HG02798 (cell line): ENCODE measurements around the gene RXFP4.
"Not testable (repeated sequence)": the region's sequence is repeated elsewhere in the genome, so short reads cannot be mapped to it uniquely, and the experiment has no call there.

Source experiments
- ATAC-seq: cut with Tn5 transposase; IDR thresholded peaks from one replicate; pipeline ENCODE4 v1.9.1; 2021; ENCODE audit warnings: mild to moderate bottlenecking; ENCODE audit not compliant: unreplicated experiment, poor library complexity

RXFP4 gene

DNA sequence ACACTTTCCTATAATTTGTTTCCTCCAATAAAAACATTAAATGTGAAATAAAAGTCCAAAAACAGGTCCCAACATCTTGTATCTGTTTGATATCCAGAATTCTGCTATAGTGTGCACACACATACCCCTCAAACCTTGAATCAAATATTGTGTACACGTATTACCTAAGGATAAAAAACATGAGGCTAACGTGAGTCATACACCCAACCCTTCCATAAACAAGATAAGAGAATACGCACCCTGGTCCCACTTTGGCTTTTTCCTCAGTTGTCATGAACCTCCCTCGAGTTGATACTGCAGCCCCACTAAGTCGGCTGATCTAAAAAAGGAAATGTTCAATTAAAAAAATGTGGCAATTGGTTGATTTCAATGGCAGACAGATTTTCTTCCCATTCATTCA, 12.4 kb upstream of the RXFP4 start:
- ATAC-seq, result no peak

DNA sequence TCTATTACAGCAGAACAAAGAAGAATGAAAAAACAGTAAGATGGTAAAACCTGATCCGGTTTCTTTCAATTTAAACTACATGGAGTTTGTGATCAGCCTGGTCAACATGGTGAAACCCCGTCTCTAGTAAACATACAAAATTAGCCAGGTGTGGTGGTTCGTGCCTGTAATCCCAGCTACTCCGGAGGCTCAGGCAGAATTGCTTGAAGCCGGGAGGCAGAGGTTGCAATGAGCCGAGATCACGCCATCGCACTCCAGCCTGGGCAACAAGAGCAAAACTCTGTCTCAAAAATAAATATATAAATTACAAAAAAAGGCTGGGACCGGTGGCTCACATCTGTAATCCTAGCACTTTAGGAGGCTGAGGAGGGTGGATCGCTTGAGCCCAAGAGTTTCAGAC, 10.7 kb upstream of the RXFP4 start:
- not testable (repeated sequence) for ATAC-seq

DNA sequence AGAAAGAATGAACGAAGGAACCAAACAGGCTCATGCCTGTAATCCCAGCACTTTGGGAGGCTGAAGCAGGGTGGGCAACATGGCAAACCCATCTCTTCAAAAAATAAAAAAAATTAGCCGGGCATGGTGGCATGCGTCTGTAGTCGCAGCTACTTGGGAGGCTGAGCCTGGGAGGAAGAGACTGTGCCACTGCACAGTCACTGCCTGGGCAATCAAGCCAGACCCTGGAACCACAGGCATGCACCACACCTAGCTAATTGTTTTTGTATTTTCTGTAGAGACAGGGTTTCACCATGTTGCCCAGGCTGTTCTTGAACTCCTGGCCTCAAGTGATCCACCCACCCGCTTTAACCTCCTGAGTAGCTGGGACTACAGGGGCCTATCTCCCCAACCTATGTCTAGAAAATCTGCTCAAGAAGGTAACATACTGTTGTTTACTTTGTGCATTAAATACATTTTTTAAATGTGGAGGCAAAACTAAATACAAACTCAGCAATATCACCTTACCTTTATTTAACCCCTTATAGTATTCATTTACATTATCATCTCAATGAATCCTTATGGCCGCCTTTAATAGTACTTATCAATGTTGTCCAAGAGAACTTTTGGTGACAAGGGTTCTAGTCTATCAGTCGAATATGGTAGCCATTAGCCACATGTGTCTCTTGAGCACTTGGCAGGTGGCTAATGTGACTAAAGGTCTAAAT, 10.0 kb upstream of the RXFP4 start:
- no peak for ATAC-seq

DNA sequence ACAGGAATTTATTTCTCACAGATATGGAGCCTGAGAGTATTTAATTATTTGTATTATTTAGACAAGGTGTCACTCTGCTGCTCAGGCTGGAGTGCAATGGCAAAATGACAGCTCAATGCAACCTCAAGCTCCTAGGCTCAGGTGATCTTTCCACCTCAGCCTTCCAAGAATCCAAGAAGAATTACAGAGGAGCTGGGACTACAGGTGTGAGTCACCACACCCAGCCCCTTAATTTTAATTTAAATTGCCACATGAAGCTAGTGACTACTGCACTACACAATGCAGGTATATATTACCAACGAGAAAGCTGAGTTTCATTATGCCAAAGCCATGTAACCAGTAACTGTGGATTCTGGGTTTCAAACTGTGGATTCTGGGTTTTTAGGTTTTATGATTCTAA, 9.4 kb upstream of the RXFP4 start:
- no peak for ATAC-seq

DNA sequence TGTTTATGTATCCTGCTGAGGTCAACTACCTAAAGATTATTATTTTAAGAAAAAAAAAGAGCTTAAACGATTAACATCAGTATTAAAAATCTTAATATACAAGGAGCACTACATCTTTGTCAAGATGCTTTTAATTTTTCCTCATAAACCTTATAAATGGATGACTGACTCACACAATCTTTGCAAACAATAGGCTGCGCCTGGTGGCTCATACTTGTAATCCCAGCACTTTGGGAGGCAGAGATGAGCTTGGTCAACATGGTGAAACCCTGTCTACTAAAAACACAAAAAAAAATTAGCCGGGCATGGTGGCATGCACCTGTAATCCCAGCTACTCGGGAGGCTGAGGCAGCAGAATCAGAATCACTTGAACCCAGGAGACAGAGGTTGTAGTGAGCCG, 9.0 kb upstream of the RXFP4 start:
- ATAC-seq, result no peak

DNA sequence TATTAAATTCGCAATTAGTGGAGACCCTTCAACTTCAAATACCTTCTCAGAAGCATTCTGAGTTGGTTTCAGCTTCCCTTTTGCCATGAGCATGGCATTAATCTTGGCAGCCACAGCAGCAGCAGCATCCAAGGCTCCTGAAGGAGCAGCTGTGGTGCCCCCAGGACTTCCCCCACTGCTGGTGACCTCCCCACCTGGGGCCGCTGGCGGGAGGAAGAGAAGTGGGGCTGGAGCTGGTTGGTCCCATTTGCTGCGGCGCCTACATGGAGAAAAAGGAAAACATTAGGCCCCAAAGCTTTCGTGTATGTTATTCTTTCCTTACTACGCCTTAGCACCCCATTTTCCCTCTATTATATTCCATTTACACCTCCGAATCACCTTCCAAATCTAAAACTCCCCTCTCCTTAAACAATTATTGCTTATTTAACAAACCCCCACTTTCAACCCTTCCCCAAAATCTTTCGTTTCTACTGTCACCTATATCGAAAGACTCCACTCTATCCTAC, 7.8 kb upstream of the RXFP4 start:
- no peak for ATAC-seq

DNA sequence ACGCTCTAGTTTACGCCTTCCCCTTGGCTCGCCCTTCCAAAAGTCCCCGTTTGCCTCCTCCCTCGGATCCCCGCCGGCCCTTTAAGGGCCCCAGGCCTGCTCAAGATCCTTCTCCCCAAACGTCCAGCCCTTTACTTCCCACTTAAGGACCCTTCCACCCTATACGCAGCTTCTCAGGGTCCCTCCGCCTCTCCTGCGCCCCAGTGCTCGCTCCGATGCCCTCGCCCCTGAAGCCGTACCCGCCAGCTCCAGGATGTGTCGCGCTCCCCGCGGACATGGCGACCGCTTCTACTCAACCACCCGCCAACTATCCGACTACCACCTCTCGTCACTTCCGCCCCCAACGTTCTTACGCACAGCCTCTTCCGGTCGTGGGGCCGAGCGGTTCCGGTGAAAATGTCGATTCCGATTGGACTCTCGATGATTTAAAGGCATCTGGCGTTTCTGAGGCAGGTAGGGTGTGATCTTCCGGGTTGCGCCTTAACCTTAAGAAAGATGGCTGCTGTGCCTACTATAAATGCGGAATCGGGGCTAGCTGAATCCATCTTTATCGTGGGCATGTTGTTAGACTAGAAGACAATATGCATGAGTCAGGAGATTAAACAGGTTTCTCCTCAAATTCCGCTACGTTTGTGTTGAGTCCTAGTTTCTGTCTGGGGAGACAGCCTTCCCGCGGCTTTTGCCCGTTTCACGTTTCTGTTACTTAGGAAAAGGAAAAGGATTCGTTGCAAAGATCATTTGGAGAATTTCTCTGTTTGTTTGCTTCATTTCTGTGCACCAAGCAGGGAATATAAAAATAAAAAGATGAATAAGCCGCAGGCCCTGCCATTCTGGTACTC, 7.1 kb upstream of the RXFP4 start, which contains the start of gene KHDC4:
Gene KHDC4, minus strand, starts transcription at position 317 of the 839 bp plus-strand sequence. Its CDS starts 40 bp downstream, at position 277.
- ATAC-seq, result peak; percentile 96

DNA sequence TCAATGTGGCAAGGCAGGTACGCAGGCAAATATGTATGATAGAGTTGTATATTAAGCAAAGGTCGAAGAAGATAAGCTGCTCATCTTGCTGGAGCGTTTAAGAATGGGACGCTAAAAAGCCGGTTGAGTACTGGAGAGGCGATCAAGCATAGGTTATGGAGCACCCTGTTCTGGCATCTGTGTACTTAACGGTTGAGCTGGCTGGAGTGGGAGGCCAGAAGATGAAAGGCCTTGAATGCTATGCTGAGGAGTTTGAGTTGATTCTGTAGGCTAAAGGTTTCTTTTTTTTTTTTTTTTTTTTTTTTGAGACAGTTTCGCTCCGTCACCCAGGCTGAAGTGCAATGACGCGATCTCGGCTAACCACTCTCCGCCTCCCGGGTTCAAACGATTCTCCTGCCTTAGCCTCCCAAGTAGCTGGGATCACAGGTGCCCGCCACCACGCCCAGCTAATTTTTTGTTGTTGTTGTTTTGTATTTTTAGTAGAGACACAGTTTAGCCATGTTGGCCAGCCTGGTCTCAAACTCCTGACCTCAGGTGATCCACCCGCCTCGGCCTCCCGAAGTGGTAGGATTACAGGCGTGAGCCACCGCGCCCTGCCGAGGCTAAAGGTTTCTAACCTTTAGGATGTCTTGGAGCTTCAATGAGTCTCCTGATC, 6.4 kb upstream of the RXFP4 start:
- ATAC-seq, result no peak

DNA sequence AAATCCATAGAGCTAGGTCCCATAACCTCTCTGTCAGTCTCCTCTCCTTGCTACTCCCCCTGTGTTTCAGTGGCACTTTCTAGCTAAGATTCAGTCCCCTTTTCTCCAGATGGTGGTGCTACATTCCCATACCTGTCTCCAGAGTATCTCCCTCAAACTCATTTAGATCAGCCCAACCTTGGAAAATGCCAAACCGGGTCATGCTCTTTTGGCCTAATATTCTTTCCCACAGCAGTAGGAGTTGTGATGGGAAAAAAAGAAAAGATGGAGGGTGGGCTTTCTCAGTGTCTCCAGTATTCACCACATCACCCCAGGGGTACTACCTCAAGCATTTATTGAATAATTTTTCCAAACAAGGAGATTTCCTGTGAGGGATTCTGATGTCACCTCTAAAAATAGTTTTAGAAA, 3.2 kb upstream of the RXFP4 start:
- ATAC-seq, result no peak

DNA sequence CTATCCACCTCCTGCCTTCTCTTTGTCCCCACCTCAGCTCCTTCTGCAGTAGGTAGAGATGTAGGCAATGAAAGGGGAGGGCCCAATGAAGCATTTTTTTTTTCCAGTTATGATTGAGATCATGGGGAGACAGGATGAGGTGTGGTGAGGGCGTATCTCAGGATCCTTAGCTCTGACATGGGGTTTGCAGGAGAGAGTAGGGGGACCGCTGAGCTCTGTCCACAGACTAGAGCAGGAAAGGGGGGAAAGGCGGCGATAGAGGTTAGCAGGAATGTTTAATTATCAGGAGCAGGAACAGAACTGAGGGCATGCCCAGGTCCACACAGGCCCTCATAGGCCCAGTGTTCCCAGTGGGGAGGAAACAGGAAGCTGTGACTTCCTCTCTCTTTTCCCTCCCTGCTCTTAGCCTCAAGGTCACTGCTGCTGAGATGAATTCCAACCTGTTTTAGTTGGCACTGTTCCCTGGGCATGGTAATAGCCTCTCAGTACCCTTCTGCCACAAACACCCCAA, 901 bp upstream of the RXFP4 start:
- ATAC-seq, result no peak

DNA sequence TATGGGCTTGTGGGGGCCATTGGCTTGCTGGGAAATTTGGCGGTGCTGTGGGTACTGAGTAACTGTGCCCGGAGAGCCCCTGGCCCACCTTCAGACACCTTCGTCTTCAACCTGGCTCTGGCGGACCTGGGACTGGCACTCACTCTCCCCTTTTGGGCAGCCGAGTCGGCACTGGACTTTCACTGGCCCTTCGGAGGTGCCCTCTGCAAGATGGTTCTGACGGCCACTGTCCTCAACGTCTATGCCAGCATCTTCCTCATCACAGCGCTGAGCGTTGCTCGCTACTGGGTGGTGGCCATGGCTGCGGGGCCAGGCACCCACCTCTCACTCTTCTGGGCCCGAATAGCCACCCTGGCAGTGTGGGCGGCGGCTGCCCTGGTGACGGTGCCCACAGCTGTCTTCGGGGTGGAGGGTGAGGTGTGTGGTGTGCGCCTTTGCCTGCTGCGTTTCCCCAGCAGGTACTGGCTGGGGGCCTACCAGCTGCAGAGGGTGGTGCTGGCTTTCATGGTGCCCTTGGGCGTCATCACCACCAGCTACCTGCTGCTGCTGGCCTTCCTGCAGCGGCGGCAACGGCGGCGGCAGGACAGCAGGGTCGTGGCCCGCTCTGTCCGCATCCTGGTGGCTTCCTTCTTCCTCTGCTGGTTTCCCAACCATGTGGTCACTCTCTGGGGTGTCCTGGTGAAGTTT, 550 bp downstream of the RXFP4 start:
- ATAC-seq, result no peak

DNA sequence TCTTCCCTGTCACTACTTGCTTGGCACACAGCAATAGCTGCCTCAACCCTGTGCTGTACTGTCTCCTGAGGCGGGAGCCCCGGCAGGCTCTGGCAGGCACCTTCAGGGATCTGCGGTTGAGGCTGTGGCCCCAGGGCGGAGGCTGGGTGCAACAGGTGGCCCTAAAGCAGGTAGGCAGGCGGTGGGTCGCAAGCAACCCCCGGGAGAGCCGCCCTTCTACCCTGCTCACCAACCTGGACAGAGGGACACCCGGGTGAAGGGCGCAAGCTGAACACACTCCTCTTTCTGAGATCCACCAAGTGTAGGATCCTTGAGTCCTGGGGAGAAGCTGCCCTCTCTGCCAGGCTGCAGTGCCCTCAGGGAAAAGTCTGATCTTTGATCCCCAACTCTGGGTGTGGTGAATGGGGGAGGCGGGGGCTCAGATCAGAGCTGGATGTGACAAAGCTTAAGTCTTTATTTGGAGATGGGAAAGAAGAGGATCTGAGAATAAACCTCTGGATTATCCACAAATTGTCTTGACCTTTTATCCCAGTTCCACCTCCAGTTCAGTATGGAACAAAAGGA, 1.2 kb downstream of the RXFP4 start:
- no peak for ATAC-seq

DNA sequence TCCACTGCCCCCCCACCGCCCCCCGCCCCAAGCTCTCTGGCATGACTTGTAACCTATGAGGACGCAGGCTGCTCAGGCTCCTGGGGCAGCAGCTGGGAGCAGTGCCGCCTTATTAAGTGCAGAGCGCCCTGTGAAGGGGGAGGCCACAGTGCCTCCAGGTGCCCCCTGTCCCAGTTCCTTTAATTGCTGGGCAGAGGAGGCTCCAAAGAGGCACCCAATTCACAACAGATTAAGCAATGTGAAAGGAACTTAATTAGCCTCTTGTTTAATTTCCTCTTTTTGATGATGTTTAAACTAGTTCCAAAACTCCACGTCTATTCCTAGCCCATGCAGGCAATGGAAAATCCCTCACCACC, 3.0 kb downstream of the RXFP4 start:
- ATAC-seq, result no peak

DNA sequence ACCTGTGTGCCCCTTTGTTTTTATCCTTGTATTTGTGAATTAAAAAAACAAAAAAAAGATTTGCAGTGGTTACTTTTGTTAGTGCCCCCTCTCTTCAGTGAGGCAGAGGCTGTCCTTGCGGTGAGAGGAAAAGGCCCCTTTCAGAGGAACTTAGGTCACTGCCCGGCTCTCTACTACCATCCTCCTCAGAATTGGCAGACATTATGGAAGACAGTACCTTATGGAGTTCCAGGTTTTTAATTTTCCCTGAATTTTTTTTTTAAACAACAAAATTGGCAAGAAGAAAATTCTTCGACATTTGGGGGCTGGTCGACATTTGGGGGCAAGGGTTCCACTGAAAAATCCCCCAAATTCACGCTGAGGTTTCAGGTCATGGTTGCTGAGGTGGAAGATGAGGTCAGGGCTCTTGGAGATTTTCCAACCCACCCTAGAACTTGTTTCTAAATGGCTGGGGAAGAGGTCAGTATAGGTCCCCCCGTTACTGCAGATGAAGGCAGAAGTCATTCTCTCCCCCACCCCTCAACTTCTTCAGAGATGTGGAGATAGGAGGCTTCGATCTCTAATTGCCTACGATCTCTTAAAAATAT, 5.3 kb downstream of the RXFP4 start:
- ATAC-seq, result no peak

DNA sequence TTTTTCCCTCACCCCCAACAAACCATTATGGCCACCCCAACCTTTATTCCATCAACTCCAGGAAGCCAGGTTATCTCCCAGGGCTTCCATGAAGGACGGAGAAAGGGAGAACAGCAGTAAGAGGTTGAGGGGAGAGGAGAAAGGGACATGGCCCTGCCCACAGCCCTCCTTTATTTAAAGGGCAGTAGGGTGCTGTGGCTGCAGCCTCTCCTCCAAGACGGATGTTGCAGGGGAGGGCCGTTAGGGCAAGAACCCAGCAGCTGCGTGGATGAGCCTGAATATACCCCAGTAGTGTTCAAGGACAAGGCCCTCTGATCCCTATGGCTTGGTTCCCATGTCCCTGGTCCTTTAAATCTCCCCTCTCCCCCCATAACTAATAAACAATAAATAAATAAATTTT, 5.9 kb downstream of the RXFP4 start:
- no peak for ATAC-seq

DNA sequence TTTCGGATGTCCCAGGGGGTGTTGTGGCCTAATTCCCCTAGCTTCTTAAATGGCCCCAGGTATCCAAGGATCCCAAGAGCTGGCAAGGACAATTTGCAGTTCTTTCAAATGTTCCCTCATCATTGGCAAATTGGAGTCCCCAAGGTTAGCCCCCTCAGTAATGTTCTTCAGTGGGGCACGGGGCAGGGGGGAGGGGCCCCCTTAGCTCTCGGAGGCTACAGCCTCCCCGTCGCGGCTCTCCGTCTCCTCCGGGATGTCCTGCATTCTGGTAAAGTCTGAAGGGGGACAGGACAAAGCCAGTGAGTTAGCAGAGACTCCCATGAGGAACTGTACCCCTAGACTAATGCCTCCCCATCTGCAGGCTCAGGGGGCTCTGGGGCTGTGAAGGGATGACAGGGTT, 6.3 kb downstream of the RXFP4 start:
- no peak for ATAC-seq

DNA sequence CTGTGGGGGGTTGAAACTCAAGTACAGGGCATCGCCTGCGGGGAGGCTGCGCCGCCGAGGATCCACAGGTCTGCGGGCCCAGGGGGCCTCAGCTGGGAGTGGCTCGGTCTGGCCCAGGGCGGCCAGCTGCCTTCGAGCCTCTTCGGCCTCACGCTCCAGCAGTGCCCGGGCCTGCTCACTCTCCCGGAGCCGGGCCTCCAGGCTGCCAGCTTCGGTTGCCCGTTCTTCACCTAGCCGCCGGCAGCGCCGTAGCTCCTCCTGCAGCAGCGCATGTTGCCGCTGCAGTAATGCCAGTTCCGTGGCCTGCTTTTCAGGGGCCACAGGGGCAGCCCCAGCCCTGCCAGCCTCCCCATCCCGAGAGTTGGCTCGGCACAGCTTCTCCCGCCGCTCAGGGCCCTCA, 9.4 kb downstream of the RXFP4 start:
- ATAC-seq, result no peak

DNA sequence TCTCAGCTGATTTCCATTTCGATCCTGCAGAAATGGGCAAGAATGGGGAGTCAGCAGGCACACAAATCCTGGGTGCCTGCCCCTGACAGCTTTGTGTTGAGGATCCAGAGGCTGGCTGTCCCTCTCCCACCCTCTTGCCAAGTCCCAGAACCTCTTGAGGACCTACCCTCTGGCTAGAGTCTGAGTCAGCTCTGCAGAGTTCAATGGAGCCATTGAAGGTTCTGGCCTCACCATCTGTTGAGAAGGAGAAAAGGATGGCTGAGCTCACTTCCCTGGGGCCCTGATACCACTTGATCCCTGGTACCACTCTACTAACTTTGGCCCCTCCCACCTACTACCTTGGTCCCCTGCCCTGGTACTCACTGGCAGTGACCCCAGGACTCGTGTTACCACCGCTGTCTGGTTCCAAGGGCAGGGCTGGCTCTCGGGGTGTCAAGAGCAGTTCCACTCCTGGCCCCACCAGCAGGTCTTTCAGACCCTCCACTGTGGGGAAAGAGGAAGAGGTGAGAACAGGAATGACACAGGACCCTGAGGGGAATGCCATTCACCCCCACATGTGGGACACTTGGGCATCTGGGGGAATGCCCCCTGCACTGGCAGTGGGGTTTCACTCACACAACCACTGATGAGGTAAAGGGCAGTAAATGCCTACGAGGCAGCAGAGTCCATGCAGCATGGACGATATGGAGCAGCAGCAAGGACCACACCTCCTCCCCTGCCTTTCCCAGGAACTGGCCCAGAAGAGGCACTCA, 10.5 kb downstream of the RXFP4 start:
- no peak for ATAC-seq

DNA sequence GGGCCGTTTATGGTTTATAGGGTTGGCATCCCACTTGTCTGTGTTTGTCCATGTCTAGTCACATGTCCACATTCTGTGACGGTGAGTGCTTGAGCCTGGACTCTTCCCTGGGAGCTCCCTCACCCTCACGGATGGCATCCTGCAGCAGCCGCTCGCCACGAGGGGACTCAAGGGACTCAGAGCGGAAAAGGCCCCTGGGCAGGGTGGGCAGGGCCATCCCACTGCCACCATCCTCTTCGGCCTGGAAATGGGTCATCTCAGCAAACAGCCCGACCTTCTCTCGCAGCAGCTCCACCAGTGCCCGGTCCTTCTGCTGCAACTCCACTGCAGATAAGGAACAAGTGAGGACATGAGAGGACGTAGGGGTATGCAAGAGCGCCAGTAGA, 11.1 kb downstream of the RXFP4 start:
- ATAC-seq, result no peak
